ENCODE measurements around the gene GNG12. TPM values are rescaled to one million over a fixed set of nuclear protein-coding genes. Genes with fewer than 3 reads are reported as not detected.
A peak's percentile ranks its signal among the peaks of the same experiment; 100 is the strongest.

The GNG12 gene
- total and polyA plus RNA-seq, 5 donors, result 12.2 to 44.9 (median 30.7) TPM

- WGBS, result 62% methylated on average over 4 of the region's 4 CpGs
- no peaks in the 10 kb centered on the region for H3K27me3 ChIP-seq (ENCODE audit: control insufficient read depth, insufficient read depth)
- H3K27ac ChIP-seq (ENCODE audit: low read length), result no peak overlapping the region
- H3K9me3 ChIP-seq (ENCODE audit: control insufficient read depth, low read length), result no peaks in the 10 kb centered on the region
- DNase-seq (no peak), ATAC-seq (no peak)
- H3K4me3 ChIP-seq (ENCODE audit: low read length), result no peak overlapping the region
- peaks cover 2% of the 10 kb centered on the region for H3K4me1 ChIP-seq (ENCODE audit: control insufficient read depth, insufficient read depth, low read length)
- intact Hi-C loops (cut with DNase I), result loop anchor here in 1 of 4 donors (10.0 kb wide), 1 partner anchor 70 kb away; the partner anchor contains the start of gene GADD45A
Measured at GRCh38 chr1:67754526-67754920, 78.7 kb downstream of the GNG12 start.

DNA sequence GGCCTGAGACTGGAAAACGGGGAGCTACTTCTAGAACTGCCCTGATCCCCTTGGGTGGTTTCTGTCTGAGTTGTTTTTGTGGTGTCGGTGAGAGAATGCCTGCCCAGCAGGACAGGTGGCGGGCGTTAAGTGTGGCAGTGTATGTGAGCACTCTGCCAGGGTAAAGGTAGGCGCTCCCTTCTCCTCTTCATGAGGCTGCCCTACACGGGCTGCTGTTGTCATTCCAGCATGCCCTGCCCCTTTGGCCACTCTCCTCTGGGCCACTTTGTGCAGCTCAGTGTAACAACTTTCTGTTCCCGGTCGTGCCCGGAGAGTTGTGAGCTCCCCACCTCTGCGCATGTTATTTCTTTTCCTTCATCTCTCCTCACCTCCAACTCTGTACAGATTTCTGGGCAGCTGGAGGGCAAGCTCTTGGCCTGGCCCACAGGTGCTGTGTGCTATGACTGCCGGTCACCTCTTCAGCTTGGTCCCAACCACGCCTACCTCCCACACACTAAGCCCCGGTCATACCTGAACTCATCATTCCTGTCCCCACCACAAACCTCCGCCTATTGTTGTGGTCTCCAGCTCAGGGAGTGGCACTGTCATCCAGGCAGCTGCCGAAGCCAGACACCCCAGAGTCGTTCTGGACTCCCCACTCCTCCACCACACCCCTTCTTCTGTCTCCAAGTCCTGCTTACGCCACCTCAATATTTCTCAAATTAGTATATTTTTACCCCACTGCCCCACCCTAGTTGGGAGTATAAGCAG lies 79.3 kb downstream of the GNG12 start:
- no peak for ATAC-seq
- Histone ChIP-seq H3K27ac (ENCODE audit: low read length) (no peak overlapping the region), H3K27me3 (ENCODE audit: control insufficient read depth, insufficient read depth) (no peaks in the 10 kb centered on the region), H3K9me3 (ENCODE audit: control insufficient read depth, low read length) (no peaks in the 10 kb centered on the region), H3K4me1 (ENCODE audit: control insufficient read depth, insufficient read depth, low read length) (peaks cover 4% of the 10 kb centered on the region), H3K4me3 (ENCODE audit: low read length) (no peak overlapping the region)
- intact Hi-C loops (cut with DNase I), result loop anchor here in 1 of 4 donors (10.0 kb wide), 1 partner anchor 69 kb away; the partner anchor contains the start of gene GADD45A
- WGBS, result 92% methylated on average over 17 of the region's 17 CpGs
- no peak for DNase-seq

DNA sequence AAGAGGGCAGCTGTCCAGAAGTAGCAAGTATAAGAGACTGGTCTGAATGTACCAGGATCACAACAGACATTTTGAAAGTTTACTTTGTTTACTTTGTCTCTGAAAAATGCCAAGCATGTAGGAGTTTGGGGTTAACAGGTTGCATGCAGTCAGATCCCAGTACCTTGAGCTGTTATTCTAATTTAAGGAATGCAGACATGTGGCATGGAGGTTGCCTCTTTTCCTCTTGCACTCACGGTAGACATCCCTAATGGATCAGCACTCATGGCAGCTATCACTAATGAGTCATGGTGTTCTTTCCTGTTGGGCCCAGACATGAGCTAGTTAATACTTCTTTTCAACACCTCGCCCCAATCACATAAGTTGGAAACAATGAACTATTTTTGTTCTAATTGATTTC lies 81.0 kb downstream of the GNG12 start:
- Histone ChIP-seq H3K4me1 (ENCODE audit: control insufficient read depth, insufficient read depth, low read length) (peaks cover 4% of the 10 kb centered on the region), H3K4me3 (ENCODE audit: low read length) (no peak overlapping the region), H3K9me3 (ENCODE audit: control insufficient read depth, low read length) (no peaks in the 10 kb centered on the region), H3K27ac (ENCODE audit: low read length) (no peak overlapping the region), H3K27me3 (ENCODE audit: control insufficient read depth, insufficient read depth) (no peaks in the 10 kb centered on the region)
- DNase-seq, result no peak
- WGBS, result 65% methylated on average over 2 of the region's 2 CpGs
- intact Hi-C loops (cut with DNase I), result loop anchor here in 1 of 4 donors (10.0 kb wide), 1 partner anchor 68 kb away; the partner anchor contains the start of gene GADD45A
- ATAC-seq, result no peak

- Histone ChIP-seq H3K4me1 (ENCODE audit: control insufficient read depth, insufficient read depth, low read length) (peaks cover 4% of the 10 kb centered on the region), H3K27ac (ENCODE audit: low read length) (no peak overlapping the region), H3K27me3 (ENCODE audit: control insufficient read depth, insufficient read depth) (no peaks in the 10 kb centered on the region), H3K4me3 (ENCODE audit: low read length) (no peak overlapping the region), H3K9me3 (ENCODE audit: control insufficient read depth, low read length) (no peaks in the 10 kb centered on the region)
- WGBS, result 84% methylated on average over 1 of the region's 1 CpG
- intact Hi-C loops (cut with DNase I), result loop anchor here in 1 of 4 donors (10.0 kb wide), 1 partner anchor 66 kb away; the partner anchor contains the start of gene GADD45A
- DNase-seq (no peak), ATAC-seq (no peak)
Measured at GRCh38 chr1:67750691-67751054, 82.6 kb downstream of the GNG12 start.

GRCh38 chr1:67749844-67750690 lies 83.2 kb downstream of the GNG12 start:
- H3K9me3 ChIP-seq (ENCODE audit: control insufficient read depth, low read length), result no peaks in the 10 kb centered on the region
- intact Hi-C loops (cut with DNase I), result loop anchor here in 2 of 4 donors (10.0 kb wide), 1 partner anchor 65 kb away; the partner anchor contains the start of gene GADD45A (in 2 of the 2)
- H3K27me3 ChIP-seq (ENCODE audit: control insufficient read depth, insufficient read depth), result no peaks in the 10 kb centered on the region
- H3K4me1 ChIP-seq (ENCODE audit: control insufficient read depth, insufficient read depth, low read length), result peaks cover 4% of the 10 kb centered on the region
- no peak overlapping the region for H3K27ac ChIP-seq (ENCODE audit: low read length)
- ATAC-seq, result peak; percentile 49
- WGBS, result 60% methylated on average over 8 of the region's 8 CpGs
- H3K4me3 ChIP-seq (ENCODE audit: low read length), result no peak overlapping the region
- no peak for DNase-seq

- WGBS, result 69% methylated on average over 5 of the region's 5 CpGs
- no peaks in the 10 kb centered on the region for H3K27me3 ChIP-seq (ENCODE audit: control insufficient read depth, insufficient read depth)
- no peaks in the 10 kb centered on the region for H3K9me3 ChIP-seq (ENCODE audit: control insufficient read depth, low read length)
- DNase-seq (no peak), ATAC-seq (no peak)
- intact Hi-C loops (cut with DNase I), result loop anchor here in 1 of 4 donors (10.0 kb wide), 1 partner anchor 65 kb away; the partner anchor contains the start of gene GADD45A
- peaks cover 4% of the 10 kb centered on the region for H3K4me1 ChIP-seq (ENCODE audit: control insufficient read depth, insufficient read depth, low read length)
- H3K27ac ChIP-seq (ENCODE audit: low read length), result no peak overlapping the region
- no peak overlapping the region for H3K4me3 ChIP-seq (ENCODE audit: low read length)
Measured at GRCh38 chr1:67749263-67749843, 83.9 kb downstream of the GNG12 start.

GRCh38 chr1:67748630-67749029 lies 84.6 kb downstream of the GNG12 start:
- DNase-seq (no peak), ATAC-seq (peak; percentile 85 to 92)
- Histone ChIP-seq H3K27ac (ENCODE audit: low read length) (no peak overlapping the region), H3K27me3 (ENCODE audit: control insufficient read depth, insufficient read depth) (no peaks in the 10 kb centered on the region), H3K9me3 (ENCODE audit: control insufficient read depth, low read length) (no peaks in the 10 kb centered on the region), H3K4me1 (ENCODE audit: control insufficient read depth, insufficient read depth, low read length) (peaks cover 4% of the 10 kb centered on the region), H3K4me3 (ENCODE audit: low read length) (no peak overlapping the region)
- intact Hi-C loops (cut with DNase I), result loop anchor here in 1 of 4 donors (10.0 kb wide), 1 partner anchor 64 kb away; the partner anchor contains the start of gene GADD45A
- 7% methylated on average over 2 of the region's 2 CpGs for WGBS

DNA sequence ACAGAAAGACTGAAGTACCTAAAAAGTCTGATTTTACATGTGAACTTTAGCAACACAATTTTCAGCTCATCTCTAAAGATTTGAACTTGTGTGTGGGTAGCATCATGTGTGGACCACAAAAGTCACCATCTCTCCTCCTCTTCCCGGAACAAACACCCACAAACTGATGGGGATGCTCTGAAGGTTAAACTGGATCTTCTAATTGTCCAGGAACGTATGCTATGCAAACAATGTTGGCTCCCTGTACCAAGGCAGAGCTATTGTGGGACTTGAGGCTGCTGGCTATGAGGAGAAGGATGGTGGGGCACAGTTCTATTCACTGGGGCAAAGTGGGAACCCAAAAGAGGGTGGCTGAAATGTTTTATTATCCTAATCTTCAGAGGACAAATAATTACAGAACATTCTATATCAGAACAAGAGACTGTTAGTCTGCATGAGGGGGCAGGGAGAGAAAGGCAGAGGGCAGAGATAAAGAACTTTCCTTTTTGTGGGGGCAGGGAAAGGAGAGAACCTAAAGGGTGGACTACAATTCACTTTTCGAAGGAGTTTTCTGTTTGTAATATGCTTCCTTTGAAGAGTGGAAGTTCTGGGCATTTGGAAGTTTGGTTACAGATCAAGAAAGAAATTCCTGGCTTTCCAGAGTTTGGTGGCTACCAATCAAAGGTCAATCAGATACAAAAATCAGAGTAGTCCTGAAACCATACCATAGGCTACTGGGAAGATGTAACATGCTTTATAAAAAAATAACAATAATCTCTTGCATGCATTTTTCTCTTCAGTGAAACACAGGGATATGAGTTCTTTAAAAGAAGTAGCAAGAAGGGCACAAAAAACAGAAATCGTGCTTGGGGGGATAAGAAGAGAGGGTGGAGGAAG lies 85.4 kb downstream of the GNG12 start:
- Histone ChIP-seq H3K9me3 (ENCODE audit: control insufficient read depth, low read length) (no peaks in the 10 kb centered on the region), H3K27ac (ENCODE audit: low read length) (no peak overlapping the region), H3K4me1 (ENCODE audit: control insufficient read depth, insufficient read depth, low read length) (peaks cover 4% of the 10 kb centered on the region), H3K27me3 (ENCODE audit: control insufficient read depth, insufficient read depth) (no peaks in the 10 kb centered on the region), H3K4me3 (ENCODE audit: low read length) (no peak overlapping the region)
- DNase-seq, result no peak
- 39% methylated on average over 4 of the region's 4 CpGs for WGBS
- intact Hi-C loops (cut with DNase I), result loop anchor here in 1 of 4 donors (10.0 kb wide), 1 partner anchor 63 kb away; the partner anchor contains the start of gene GADD45A
- no peak for ATAC-seq

GRCh38 chr1:67745875-67746698 lies 87.2 kb downstream of the GNG12 start:
- Histone ChIP-seq H3K27me3 (ENCODE audit: control insufficient read depth, insufficient read depth) (no peaks in the 10 kb centered on the region), H3K4me3 (ENCODE audit: low read length) (no peak overlapping the region), H3K4me1 (ENCODE audit: control insufficient read depth, insufficient read depth, low read length) (peaks cover 6% of the 10 kb centered on the region), H3K9me3 (ENCODE audit: control insufficient read depth, low read length) (no peaks in the 10 kb centered on the region), H3K27ac (ENCODE audit: low read length) (no peak overlapping the region)
- ATAC-seq (no peak), DNase-seq (peak in 1 of 3 donors; percentile 52)
- intact Hi-C loops (cut with DNase I), result loop anchor here in 1 of 4 donors (10.0 kb wide), 1 partner anchor 61 kb away; the partner anchor contains the start of gene GADD45A
- 68% methylated on average over 6 of the region's 6 CpGs for WGBS

All from right cardiac atrium (tissue), 5 donors.